K562 (cell line): ENCODE measurements around the gene EME2.

Experiments
- CREB5 ChIP-seq: fragments of 250-450 bp; sonication (Bioruptor Pico); IDR thresholded peaks from 2 replicates; pipeline ENCODE4 v1.5.0; 2020; ENCODE audit warnings: mild to moderate bottlenecking
- DLX4 ChIP-seq: fragments of 250-450 bp; sonication (Bioruptor Pico); IDR thresholded peaks from 2 replicates; pipeline ENCODE4 v1.6.1; 2021; ENCODE audit warnings: mild to moderate bottlenecking
- EP300 ChIP-seq: IDR thresholded peaks from 2 replicates; pipeline ENCODE4 v1.6.1; 2012; ENCODE audit warnings: low read length, improper control_type of control experiment
- ESRRA ChIP-seq: fragments of 450-650 bp; IDR thresholded peaks from 2 replicates; pipeline ENCODE4 v1.6.1; 2014; ENCODE audit warnings: low read depth, mild to moderate bottlenecking, moderate library complexity, borderline replicate concordance
- MXI1 ChIP-seq: IDR thresholded peaks from 2 replicates; pipeline ENCODE4 v1.6.1; 2011; ENCODE audit warnings: low read depth, mild to moderate bottlenecking, improper control_type of control experiment, low read length
- XRCC3 ChIP-seq: fragments of 450-650 bp; IDR thresholded peaks from 2 replicates; pipeline ENCODE4 v1.6.1; 2017; ENCODE audit warnings: mild to moderate bottlenecking, moderate library complexity
- ZNF696 ChIP-seq: fragments of 250-450 bp; sonication (Bioruptor Pico); conservative IDR thresholded peaks from 2 replicates; pipeline ENCODE4 v1.4.0; 2020; ENCODE audit warnings: mild to moderate bottlenecking, moderate library complexity

- no peak for TF ChIP-seq MXI1
- no peak for TF ChIP-seq ZNF696 (CRISPR knock-in tag)
- no peak for TF ChIP-seq EP300
- no peak for TF ChIP-seq ESRRA
- no peak for TF ChIP-seq XRCC3
- no peak for TF ChIP-seq CREB5 (CRISPR knock-in tag)
- no peak for TF ChIP-seq DLX4
Observed at GRCh38 chr16:1819611-1820010, 47.0 kb downstream of the EME2 start.
